Glutamatergic neuron (in vitro differentiated cells): Measurements from ENCODE around the gene INTS4. TPM values are rescaled to one million over a fixed set of nuclear protein-coding genes. Genes with fewer than 3 reads are reported as not detected.
"Not testable (repeated sequence)": the region's sequence is repeated elsewhere in the genome, so short reads cannot be mapped to it uniquely, and the experiment has no call there.

Experiments used
- DNase-seq: peaks from one replicate; pipeline ENCODE4 v3.0.0; 2022
- H3K27ac Mint-ChIP-seq: one replicate; pipeline ENCODE4 v1.8.0; 2020; ENCODE audit warnings: mild to moderate bottlenecking, mixed read lengths, inconsistent platforms; ENCODE audit not compliant: unreplicated experiment
- H3K27me3 Mint-ChIP-seq: one replicate; pipeline ENCODE4 v1.8.0; 2020; ENCODE audit warnings: mild to moderate bottlenecking, moderate library complexity, mixed read lengths, inconsistent platforms; ENCODE audit not compliant: unreplicated experiment
- H3K36me3 Mint-ChIP-seq: one replicate; pipeline ENCODE4 v1.8.0; 2020; ENCODE audit warnings: mild to moderate bottlenecking, mixed read lengths, inconsistent platforms; ENCODE audit not compliant: unreplicated experiment
- H3K4me1 Mint-ChIP-seq: one replicate; pipeline ENCODE4 v1.8.0; 2020; ENCODE audit warnings: mild to moderate bottlenecking, low read depth, mixed read lengths, inconsistent platforms; ENCODE audit not compliant: unreplicated experiment
- H3K4me3 Mint-ChIP-seq: one replicate; pipeline ENCODE4 v1.8.0; 2020; ENCODE audit warnings: mild to moderate bottlenecking, mixed read lengths, inconsistent platforms; ENCODE audit not compliant: unreplicated experiment
- H3K9me3 Mint-ChIP-seq: one replicate; pipeline ENCODE4 v1.8.0; 2020; ENCODE audit warnings: mild to moderate bottlenecking, moderate library complexity, mixed read lengths, inconsistent platforms; ENCODE audit not compliant: unreplicated experiment
- total RNA-seq: library from RNA; stranded (reverse); fragmentation: NEBNext Ultra II Directional; extraction: Animal tissue kit (Norgen Biotek cat#: 25700); gene quantifications from one replicate; pipeline ENCODE4 v1.2.1, GENCODE V29; 2021; ENCODE audit not compliant: unreplicated experiment
- TF ChIP-seq, protein P1 (sequence below): fragments of 200-600 bp; sonication (generic); IDR thresholded peaks from one replicate; pipeline ENCODE4 v1.5.0; 2021; ENCODE audit not compliant: partially characterized antibody, unreplicated experiment

The INTS4 gene
- total RNA-seq, 1 donor from 2014 or later, result 39.9 TPM

DNA sequence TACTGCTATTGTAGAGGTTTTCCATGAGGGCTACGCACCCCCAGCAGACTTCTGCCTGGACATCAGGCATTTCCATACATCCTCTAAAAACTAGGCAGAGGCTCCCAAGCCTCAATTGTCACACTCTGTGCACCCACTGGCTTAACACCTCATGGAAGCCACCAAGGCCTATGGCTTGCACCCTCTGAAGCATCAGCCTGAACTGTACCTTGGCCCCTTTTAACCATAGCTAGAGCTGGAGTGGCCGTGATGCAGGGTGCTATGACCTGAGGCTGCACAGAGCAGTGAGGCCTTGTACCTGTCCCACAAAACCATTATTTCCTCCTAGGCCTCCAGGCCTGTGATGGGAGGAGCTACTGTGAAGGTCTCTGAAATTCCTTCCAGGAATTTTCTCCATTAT, 139.6 kb downstream of the INTS4 start:
- DNase-seq, result no peak

DNA sequence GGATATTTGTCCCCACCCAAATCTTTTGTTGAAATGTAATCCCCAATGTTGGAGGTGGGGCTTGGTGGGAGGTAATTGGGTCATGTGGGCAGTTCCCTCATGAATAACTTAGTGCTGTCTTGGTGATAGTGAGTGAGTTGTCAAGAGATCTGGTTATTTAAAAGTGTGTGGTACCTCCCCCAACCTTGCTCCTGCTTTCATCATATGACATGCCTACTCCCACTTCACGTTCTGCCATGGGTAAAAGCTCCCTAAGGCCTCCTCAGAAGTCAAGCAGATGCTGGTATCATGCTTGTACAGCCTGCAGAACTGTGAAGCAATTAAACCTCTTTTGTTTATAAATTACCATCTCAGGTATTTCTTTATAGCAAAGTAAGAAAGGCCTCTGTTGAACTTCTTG, 143.0 kb downstream of the INTS4 start:
- H3K36me3 Mint-ChIP-seq, result peaks cover 26% of the 10 kb centered on the region
- peaks cover 9% of the 10 kb centered on the region for H3K9me3 Mint-ChIP-seq
- no peak overlapping the region for H3K27ac Mint-ChIP-seq
- no peak overlapping the region for H3K4me3 Mint-ChIP-seq
- DNase-seq, result no peak
- no peaks in the 10 kb centered on the region for H3K27me3 Mint-ChIP-seq
- no peaks in the 10 kb centered on the region for H3K4me1 Mint-ChIP-seq
- TF ChIP-seq, protein P1, sequence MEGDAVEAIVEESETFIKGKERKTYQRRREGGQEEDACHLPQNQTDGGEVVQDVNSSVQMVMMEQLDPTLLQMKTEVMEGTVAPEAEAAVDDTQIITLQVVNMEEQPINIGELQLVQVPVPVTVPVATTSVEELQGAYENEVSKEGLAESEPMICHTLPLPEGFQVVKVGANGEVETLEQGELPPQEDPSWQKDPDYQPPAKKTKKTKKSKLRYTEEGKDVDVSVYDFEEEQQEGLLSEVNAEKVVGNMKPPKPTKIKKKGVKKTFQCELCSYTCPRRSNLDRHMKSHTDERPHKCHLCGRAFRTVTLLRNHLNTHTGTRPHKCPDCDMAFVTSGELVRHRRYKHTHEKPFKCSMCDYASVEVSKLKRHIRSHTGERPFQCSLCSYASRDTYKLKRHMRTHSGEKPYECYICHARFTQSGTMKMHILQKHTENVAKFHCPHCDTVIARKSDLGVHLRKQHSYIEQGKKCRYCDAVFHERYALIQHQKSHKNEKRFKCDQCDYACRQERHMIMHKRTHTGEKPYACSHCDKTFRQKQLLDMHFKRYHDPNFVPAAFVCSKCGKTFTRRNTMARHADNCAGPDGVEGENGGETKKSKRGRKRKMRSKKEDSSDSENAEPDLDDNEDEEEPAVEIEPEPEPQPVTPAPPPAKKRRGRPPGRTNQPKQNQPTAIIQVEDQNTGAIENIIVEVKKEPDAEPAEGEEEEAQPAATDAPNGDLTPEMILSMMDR, result no peak

More for the DNA sequence above, 139.6 kb downstream of the INTS4 start:
- TF ChIP-seq, protein P1, result no peak
- Mint-ChIP-seq H3K9me3 (peaks cover 11% of the 10 kb centered on the region), H3K27me3 (peaks cover 2% of the 10 kb centered on the region), H3K36me3 (peaks cover 30% of the 10 kb centered on the region), H3K27ac (no peak overlapping the region), H3K4me3 (no peak overlapping the region), H3K4me1 (no peaks in the 10 kb centered on the region)

DNA sequence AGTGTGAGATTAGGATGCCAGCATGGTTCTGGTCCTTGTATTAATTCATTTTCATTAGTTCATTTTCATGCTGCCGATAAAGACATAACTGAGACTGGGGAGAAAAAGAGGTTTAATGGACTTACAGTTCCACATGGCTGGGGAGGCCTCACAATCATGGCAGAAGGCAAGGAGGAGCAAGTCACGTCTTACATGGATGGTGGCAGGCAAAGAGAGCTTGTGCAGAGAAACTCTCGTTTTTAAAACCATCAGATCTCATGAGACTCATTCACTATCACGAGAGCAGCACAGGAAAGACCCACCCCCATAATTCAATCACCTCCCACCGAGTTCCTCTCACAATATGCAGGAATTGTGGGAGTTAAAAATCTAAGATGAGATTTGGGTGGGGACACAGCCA, 150.8 kb downstream of the INTS4 start:
- not testable (repeated sequence) for H3K27ac Mint-ChIP-seq, H3K4me3 Mint-ChIP-seq, H3K4me1 Mint-ChIP-seq, DNase-seq, H3K27me3 Mint-ChIP-seq, H3K9me3 Mint-ChIP-seq
- H3K36me3 Mint-ChIP-seq, result peaks cover 36% of the 10 kb centered on the region

DNA sequence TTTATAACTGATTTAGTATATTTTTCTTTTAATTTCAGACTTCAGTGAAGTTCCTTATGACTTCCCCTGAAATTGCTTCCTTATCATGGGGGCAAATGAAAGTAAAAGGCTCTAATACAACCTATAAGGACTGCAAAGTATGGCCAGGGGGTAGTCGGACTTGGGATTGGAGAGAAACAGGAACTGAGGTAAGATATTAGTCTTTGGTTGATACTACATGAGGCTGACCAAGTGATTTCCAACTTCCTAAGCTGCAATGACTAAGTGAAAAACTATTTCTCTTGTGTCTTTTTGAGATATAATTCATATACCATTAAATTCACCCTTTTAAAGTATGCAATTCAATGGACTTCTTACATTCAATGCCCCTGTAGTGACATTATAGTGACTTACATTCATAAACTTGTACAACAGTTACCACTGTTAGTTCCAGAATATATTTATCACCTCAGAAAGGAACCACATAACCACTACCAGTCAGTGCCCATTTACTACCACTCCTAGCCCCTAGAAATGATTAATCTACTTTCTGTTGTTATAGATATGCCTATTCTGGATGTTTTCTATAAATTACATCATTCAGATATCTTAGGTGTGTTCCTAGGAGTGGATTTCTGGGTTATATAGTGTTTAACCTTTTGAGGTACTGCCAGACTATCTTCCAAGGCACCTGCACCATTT, 151.9 kb downstream of the INTS4 start:
- no peak overlapping the region for H3K4me3 Mint-ChIP-seq
- TF ChIP-seq, protein P1, result no peak
- H3K36me3 Mint-ChIP-seq, result peaks cover 36% of the 10 kb centered on the region
- DNase-seq, result no peak
- H3K27ac Mint-ChIP-seq, result no peak overlapping the region
- H3K9me3 Mint-ChIP-seq, result peaks cover 8% of the 10 kb centered on the region
- H3K4me1 Mint-ChIP-seq, result no peaks in the 10 kb centered on the region
- H3K27me3 Mint-ChIP-seq, result no peaks in the 10 kb centered on the region

DNA sequence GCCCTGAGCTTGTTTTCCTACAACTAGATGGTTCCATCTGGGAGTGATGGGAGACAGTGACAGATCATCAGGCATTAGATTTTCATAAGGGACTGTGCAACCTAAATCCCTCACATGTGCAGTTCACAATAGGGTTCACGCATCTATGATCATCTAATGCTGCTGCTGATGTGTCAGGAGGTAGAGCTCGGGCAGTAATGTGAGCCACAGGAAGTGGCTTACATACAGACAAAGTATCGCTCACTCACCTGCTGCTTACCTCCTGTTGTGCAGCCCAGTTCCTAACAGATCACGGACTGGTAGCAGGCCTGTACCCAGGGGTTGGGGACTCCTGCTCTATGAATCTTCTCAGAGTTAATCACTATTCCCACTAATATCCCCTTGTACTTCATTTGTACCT, 161.2 kb downstream of the INTS4 start:
- Mint-ChIP-seq H3K36me3 (peaks cover 28% of the 10 kb centered on the region), H3K4me3 (no peak overlapping the region), H3K27me3 (peaks cover 2% of the 10 kb centered on the region), H3K9me3 (no peaks in the 10 kb centered on the region), H3K27ac (no peak overlapping the region), H3K4me1 (no peaks in the 10 kb centered on the region)
- TF ChIP-seq, protein P1, result no peak
- no peak for DNase-seq
